Body of pancreas (tissue), 4 donors: ENCODE measurements around the gene FSTL1.

Experiments
- CTCF ChIP-seq, 7 experiments: fragments of 450-650 bp in 4 of 7; fragments of 200-600 bp in 3 of 7; sonication (generic) in 3 of 7; IDR thresholded peaks; one replicate each; pipeline ENCODE4 v1.5.1; 2016 to 2019; ENCODE audit warnings: antibody characterized with exemption in 7 of 7
- POLR2A ChIP-seq, 3 donors: fragments of 450-650 bp; IDR thresholded peaks; one replicate each; pipeline ENCODE4 v1.6.1; 2016; ENCODE audit warnings: antibody characterized with exemption in 3 of 3, mild to moderate bottlenecking in 2 of 3

GRCh38 chr3:120393243-120393642 is 57.5 kb downstream of the FSTL1 start:
- TF ChIP-seq POLR2A (IDR thresholded peaks at IDR 0.05): no peak
- no peak for TF ChIP-seq CTCF (IDR thresholded peaks at IDR 0.05)
